GM19239 (cell line): ENCODE data around the gene NXPE3.
A peak's percentile ranks its signal among the peaks of the same experiment; 100 is the strongest.
"Not testable (repeated sequence)": the region's sequence is repeated elsewhere in the genome, so short reads cannot be mapped to it uniquely, and the experiment has no call there.

Experiments
- DNase-seq: peaks from one replicate; pipeline ENCODE4 v3.0.0; 2011; ENCODE audit warnings: low spot score; ENCODE audit not compliant: insufficient read length
- FAIRE-seq: peaks from 2 replicates; lab custom pipeline; 2011; peaks lifted over from hg19 to GRCh38; lab: Jason Lieb, UNC

NXPE3 gene

DNA sequence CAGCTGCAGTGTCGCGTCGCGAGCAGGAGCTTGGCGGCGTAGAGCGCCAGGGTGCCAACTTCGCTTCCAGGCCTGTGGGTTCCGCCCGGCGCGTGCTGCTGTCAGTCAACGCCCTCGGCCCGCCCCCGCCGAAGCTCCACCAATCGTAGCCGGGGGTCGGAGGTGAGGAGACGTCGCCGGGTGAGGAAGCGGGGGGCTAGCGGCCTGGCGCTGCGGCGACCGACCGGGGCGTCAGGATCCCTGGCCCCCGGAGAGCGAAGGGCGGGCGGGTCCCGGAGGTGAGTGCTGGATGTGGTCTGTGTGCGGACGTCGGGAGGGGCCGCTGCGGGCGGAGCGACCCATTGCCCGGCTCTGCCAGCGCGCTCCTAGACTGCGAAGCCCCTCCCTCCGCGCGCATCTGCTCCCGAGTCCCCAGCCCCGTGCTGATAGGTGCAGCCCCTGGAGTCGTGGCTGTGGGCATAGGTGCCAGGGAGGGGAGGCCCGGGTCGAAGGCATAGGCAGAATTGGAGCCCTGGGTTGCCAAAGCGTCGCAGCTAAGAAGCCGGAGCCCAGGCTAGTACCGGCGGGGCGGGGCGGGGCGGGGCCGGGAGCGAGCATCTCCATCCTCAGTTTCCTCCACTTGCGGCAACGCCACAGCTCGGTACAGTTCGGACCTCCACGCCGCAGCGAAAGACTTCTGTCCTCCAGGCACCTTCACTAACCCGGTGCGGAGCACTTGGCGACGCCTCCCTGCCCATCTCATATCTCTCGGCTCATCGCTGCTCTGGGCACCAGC, at the start of gene NXPE3:
TSS of gene NXPE3 (plus strand) at position 165 of the 775 bp plus-strand sequence. CDS start 6,386 bp downstream, outside the sequence.
- FAIRE-seq (peak; percentile 90), DNase-seq (peak; percentile 53)

- DNase-seq, result no peak
- no peak for FAIRE-seq
Observed at GRCh38 chr3:101729586-101729985, 49.4 kb upstream of the NXPE3 start.

GRCh38 chr3:101730839-101731238, 48.2 kb upstream of the NXPE3 start:
- FAIRE-seq, result no peak
- no peak for DNase-seq

DNA sequence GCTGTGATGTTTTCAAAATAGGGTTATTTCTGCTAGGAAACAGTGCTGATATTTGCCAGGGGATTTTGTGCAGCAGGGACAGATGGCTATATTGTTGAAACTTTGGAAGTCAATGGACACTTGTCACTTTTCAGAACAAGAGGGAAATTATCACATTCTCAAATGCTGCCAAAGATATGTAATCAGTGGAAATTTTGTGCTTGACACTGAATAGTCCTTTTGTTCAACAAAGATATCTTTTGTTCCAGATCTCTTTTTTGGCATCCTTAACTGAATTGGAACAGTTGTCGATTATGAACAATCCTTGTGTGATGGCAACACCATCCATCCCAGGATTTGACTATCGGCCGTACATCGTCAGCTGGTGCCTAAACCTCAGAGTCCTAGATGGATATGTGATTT, 46.8 kb upstream of the NXPE3 start:
- DNase-seq, result no peak
- FAIRE-seq, result no peak

DNA sequence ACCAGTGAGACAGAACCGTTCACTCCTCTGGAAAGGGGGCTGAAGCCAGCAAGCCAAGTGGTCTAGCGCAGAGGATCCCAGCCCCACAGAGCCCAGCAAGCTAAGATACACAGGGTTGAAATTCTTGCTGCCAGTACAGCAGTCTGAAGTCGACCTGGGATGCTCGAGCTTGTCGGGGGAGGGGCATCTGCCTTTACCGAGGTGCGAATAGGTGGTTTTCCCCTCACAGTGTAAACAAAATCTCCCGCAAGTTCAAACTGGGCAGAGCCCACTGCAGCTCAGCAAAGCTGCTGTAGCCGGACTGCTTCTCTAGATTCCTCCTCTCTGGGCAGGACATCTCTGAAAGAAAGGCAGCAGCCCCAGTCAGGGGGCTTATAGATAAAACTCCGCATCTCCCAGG, 43.2 kb upstream of the NXPE3 start:
- DNase-seq, result no peak
- FAIRE-seq, result no peak

- DNase-seq, FAIRE-seq: not testable (repeated sequence)
Observed at GRCh38 chr3:101741914-101742313, 37.1 kb upstream of the NXPE3 start.

DNA sequence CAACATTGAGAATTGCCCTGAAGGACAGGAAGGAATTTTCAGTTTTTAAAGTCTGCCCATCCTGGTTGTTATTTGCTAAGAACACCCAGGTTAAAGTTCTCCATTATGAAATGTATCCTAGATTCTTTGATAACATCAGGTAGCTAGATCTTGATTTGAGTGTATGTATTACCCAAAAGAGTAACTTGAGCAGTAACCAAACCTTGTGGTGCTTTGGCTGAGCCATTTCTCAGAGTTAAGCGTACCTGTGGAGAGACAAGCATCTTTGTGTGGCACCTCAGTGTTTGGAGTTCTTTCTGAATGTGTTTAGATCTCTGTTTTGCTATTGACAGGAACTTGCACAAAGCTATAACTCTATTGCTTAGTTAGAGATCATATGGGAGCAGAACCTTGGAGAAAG, 34.2 kb upstream of the NXPE3 start:
- DNase-seq, result no peak
- no peak for FAIRE-seq

DNA sequence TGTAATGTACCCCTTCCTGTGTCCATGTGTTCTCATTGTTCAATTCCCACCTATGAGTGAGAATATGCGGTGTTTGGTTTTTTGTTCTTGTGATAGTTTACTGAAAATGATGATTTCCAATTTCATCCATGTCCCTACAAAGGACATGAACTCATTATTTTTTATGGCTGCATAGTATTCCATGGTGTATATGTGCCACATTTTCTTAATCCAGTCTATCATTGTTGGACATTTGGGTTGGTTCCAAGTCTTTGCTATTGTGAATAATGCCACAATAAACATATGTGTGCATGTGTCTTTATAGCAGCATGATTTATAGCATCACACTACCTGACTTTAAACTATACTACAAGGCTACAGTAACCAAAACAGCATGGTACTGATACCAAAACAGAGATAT, 33.1 kb upstream of the NXPE3 start:
- FAIRE-seq, DNase-seq: not testable (repeated sequence)

- not testable (repeated sequence) for DNase-seq, FAIRE-seq
Observed at GRCh38 chr3:101753386-101754113, 25.5 kb upstream of the NXPE3 start.

GRCh38 chr3:101758224-101758623, 20.8 kb upstream of the NXPE3 start:
- FAIRE-seq (no peak), DNase-seq (no peak)

DNA sequence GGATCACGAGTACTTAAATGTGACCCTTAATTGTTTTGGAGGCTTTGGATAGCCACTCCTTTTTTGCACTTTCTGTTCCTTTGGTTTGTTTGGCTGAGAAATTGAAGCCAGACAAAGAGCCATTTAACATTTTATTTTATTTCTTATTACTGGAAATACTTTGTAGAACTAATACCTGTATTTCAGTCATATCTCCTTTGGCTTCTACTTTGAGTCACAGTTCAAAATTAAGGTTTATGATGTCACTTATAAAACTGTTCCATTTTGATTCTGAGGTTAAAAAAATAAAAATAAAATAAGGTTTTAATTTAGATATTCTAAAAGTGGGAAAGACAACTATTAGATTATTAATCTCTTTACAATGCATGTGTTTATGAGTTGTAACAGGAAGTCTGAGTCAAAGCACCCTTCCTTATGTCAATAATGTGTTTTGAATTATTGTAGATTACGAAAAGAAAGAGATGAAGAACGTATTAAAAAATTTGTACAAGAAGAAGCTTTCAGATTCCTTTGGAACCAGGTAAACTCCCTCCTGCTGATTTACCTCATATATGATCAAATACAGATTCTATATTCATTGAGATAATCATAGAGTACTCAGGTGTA, 16.9 kb upstream of the NXPE3 start:
- DNase-seq, result no peak
- no peak for FAIRE-seq

- DNase-seq, FAIRE-seq: not testable (repeated sequence)
Observed at GRCh38 chr3:101777745-101778281, 1.2 kb upstream of the NXPE3 start.

- FAIRE-seq, result no peak
- no peak for DNase-seq
Observed at GRCh38 chr3:101778385-101779046, 495 bp upstream of the NXPE3 start.

DNA sequence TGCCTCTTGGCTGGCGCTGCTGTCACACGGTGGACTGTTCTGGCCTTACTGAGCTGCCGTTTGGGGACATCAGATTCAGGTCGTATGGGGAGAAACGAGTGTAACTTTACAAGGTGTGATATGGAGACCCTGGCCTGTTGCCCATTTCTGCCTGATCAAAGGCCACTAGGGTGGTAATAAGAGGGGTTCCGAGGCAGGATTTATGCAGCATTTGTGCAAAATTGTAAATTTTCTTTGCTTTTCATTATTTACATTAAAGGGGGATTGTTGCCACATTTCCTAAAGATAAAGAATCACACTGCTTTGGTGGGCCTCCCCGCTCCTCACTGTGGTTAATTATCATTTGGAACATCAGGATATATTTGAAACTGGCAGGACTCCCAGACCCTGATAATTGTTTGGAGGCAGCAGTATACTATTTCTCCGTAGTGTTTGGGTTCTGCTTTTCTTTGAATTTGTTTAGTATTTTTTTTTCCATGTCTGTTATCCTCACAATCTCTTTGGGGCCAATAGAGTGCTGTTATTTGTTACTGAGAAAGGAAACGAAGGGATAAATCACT, 891 bp downstream of the NXPE3 start:
- peak; percentile 40 for FAIRE-seq

DNA sequence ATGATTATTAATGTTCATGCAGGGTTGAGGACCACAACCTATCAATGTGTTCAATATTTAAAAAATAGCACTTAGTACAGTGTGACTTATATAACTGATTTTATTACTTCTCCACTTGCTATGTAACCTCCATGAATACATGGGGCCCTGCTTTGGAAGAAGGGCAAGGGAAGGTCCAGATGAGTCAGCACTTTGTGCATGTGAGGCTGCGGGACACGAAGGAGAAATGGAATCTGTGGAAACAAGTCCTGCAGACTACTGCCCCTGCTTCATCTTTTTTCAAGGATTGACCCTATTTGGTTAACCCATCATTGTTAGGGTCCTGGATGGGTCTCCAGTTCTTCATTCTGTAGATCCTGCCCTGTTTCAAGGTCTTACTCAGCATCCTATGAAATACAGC, 1.6 kb downstream of the NXPE3 start:
- no peak for DNase-seq
- FAIRE-seq, result no peak

More for the DNA sequence above, 891 bp downstream of the NXPE3 start:
- DNase-seq, result no peak

GRCh38 chr3:101781166-101781565, 2.2 kb downstream of the NXPE3 start:
- no peak for FAIRE-seq
- no peak for DNase-seq

DNA sequence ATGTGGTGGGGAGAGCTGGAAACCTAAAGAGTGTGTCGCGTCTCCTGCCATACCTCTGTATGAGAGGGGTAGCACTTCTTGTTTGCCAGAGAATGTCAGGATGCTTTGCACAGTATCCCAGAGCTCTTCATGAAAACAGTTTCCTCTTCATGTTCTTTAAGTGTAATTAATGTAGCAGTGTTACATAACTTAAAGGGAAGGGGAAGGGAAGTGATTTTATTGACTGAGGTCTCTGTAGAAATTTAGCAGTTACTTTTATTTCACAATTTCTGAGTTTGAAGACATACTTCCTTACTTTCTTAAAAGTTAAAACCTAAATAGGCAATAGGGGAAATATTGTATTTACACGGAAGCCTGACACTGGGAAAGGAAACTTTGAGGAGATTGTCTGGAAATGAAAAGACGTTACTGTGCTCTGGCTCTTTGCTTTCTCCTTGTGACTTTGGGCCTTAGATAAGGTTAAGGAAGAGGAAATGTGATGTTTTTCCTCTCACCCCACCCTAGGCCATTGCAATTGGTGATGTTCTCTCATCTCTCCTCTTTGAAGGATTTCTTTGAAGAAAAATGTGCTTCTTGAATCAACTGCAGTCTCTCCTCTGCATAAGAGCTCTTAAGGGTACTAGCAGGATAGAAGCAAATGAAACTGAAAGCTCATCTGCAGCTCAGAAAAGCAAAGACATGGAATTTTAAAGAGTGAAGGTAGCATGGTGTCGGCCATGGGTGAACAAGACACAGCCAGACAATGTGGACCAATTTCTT, 6.0 kb downstream of the NXPE3 start:
- DNase-seq (no peak), FAIRE-seq (no peak)

DNA sequence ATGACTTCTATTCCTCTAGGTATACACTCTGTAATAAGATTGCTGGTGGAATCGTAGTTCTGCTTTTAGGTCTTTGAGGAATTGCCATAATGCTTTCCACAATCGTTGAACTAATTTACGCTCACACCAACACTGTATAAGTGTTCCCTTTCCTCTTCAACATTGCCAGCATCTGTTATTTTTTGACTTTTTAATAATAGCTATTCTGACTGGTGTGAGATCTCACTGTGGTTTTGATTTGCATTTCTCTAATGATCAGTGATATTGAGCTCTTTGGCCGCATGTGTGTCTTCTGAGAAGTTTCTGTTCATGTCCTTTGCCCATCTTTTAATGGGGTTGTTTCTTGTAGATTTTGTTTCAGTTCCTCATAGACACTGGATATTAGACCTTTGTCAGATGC, 12.8 kb downstream of the NXPE3 start:
- DNase-seq, result no peak
- FAIRE-seq, result peak; percentile 98

- FAIRE-seq (no peak), DNase-seq (no peak)
Observed at GRCh38 chr3:101796077-101796680, 17.2 kb downstream of the NXPE3 start.
